ENCODE data around the gene LTBR.
A peak's percentile ranks its signal among the peaks of the same experiment; 100 is the strongest.

The LTBR gene

GRCh38 chr12:6335451-6336078 lies 48.4 kb upstream of the LTBR start:
- no peak overlapping the region for H3K4me2 ChIP-seq (ENCODE audit: low read depth, low read length, poor library complexity, severe bottlenecking)
- H3F3A ChIP-seq (ENCODE audit: insufficient read depth) = no peaks in the 10 kb centered on the region
- no peaks in the 10 kb centered on the region for H3K27me3 ChIP-seq (ENCODE audit: low read length)
- H3K36me3 ChIP-seq (ENCODE audit: low read length) = no peaks in the 10 kb centered on the region
- no peak overlapping the region for H3K4me3 ChIP-seq (ENCODE audit: insufficient read depth, low read length, poor library complexity, severe bottlenecking)
- no peaks in the 10 kb centered on the region for H3K79me2 ChIP-seq (ENCODE audit: insufficient read depth, low read length)
- H3K9me2 ChIP-seq (replicated peaks; ENCODE audit: insufficient read depth, low read length) = no peaks in the 10 kb centered on the region
- no peak overlapping the region for H3K27ac ChIP-seq (ENCODE audit: low read depth, low read length)
- no peaks in the 10 kb centered on the region for H4K20me1 ChIP-seq (ENCODE audit: low read depth, low read length)
- H3K9ac ChIP-seq (ENCODE audit: low read length) = no peak overlapping the region
- TF ChIP-seq CTCF (IDR thresholded peaks at IDR 0.05; ENCODE audit: insufficient read depth, low read length, poor library complexity, severe bottlenecking) (peak; percentile 53), EZH2phosphoT487 (conservative IDR thresholded peaks at IDR 0.05; ENCODE audit: low read length) (no peak)
- no peaks in the 10 kb centered on the region for H3K9me3 ChIP-seq (ENCODE audit: insufficient read depth, low read length)
- no peak overlapping the region for H2AFZ ChIP-seq (ENCODE audit: low read depth, low read length, severe bottlenecking)

GRCh38 chr12:6336079-6336888 lies 47.7 kb upstream of the LTBR start:
- TF ChIP-seq EZH2phosphoT487 (conservative IDR thresholded peaks at IDR 0.05; ENCODE audit: low read length) (no peak), CTCF (IDR thresholded peaks at IDR 0.05; ENCODE audit: insufficient read depth, low read length, poor library complexity, severe bottlenecking) (no peak)
- Histone ChIP-seq H3K4me2 (ENCODE audit: low read depth, low read length, poor library complexity, severe bottlenecking) (no peak overlapping the region), H3K9me2 (replicated peaks; ENCODE audit: insufficient read depth, low read length) (no peaks in the 10 kb centered on the region), H3K27ac (ENCODE audit: low read depth, low read length) (no peak overlapping the region), H3K27me3 (ENCODE audit: low read length) (no peaks in the 10 kb centered on the region), H4K20me1 (ENCODE audit: low read depth, low read length) (no peaks in the 10 kb centered on the region), H2AFZ (ENCODE audit: low read depth, low read length, severe bottlenecking) (no peak overlapping the region), H3K9me3 (ENCODE audit: insufficient read depth, low read length) (no peaks in the 10 kb centered on the region), H3K4me3 (ENCODE audit: insufficient read depth, low read length, poor library complexity, severe bottlenecking) (no peak overlapping the region), H3K9ac (ENCODE audit: low read length) (no peak overlapping the region), H3K79me2 (ENCODE audit: insufficient read depth, low read length) (no peaks in the 10 kb centered on the region), H3K36me3 (ENCODE audit: low read length) (no peaks in the 10 kb centered on the region), H3F3A (ENCODE audit: insufficient read depth) (no peaks in the 10 kb centered on the region)

- no peaks in the 10 kb centered on the region for H3K27me3 ChIP-seq (ENCODE audit: low read length)
- H3K4me2 ChIP-seq (ENCODE audit: low read depth, low read length, poor library complexity, severe bottlenecking) = no peak overlapping the region
- H3K36me3 ChIP-seq (ENCODE audit: low read length) = no peaks in the 10 kb centered on the region
- no peaks in the 10 kb centered on the region for H3K9me2 ChIP-seq (replicated peaks; ENCODE audit: insufficient read depth, low read length)
- no peaks in the 10 kb centered on the region for H3K79me2 ChIP-seq (ENCODE audit: insufficient read depth, low read length)
- H3F3A ChIP-seq (ENCODE audit: insufficient read depth) = no peaks in the 10 kb centered on the region
- H2AFZ ChIP-seq (ENCODE audit: low read depth, low read length, severe bottlenecking) = no peak overlapping the region
- H4K20me1 ChIP-seq (ENCODE audit: low read depth, low read length) = no peaks in the 10 kb centered on the region
- TF ChIP-seq CTCF (IDR thresholded peaks at IDR 0.05; ENCODE audit: insufficient read depth, low read length, poor library complexity, severe bottlenecking) (no peak), EZH2phosphoT487 (conservative IDR thresholded peaks at IDR 0.05; ENCODE audit: low read length) (no peak)
- no peaks in the 10 kb centered on the region for H3K9me3 ChIP-seq (ENCODE audit: insufficient read depth, low read length)
- no peak overlapping the region for H3K27ac ChIP-seq (ENCODE audit: low read depth, low read length)
- H3K9ac ChIP-seq (ENCODE audit: low read length) = no peak overlapping the region
- no peak overlapping the region for H3K4me3 ChIP-seq (ENCODE audit: insufficient read depth, low read length, poor library complexity, severe bottlenecking)
Measured at GRCh38 chr12:6336889-6337853, 46.8 kb upstream of the LTBR start.

All from SU-DHL-6 (cell line).